DLD1 (cell line): ENCODE data around the gene PCCA.

Experiments used
- in situ Hi-C: cut with HindIII; loops from 2 replicates; pipeline ENCODE4 v1.10.0; 2017; ENCODE audit warnings: low sequenced_read_pairs

PCCA gene

GRCh38 chr13:100485265-100485664, 396.4 kb downstream of the PCCA start:
- in situ Hi-C loops, result no loop called here

- in situ Hi-C loops, result no loop called here
Measured at GRCh38 chr13:100490692-100491091, 401.8 kb downstream of the PCCA start.

- in situ Hi-C loops, result no loop called here
Measured at GRCh38 chr13:100491164-100491842, 402.4 kb downstream of the PCCA start.

GRCh38 chr13:100493418-100493817, 404.5 kb downstream of the PCCA start:
- in situ Hi-C loops, result no loop called here

- in situ Hi-C loops, result no loop called here
Measured at GRCh38 chr13:100495455-100495854, 406.6 kb downstream of the PCCA start.

- in situ Hi-C loops, result no loop called here
Measured at GRCh38 chr13:100497389-100497788, 408.5 kb downstream of the PCCA start.

GRCh38 chr13:100502446-100502845, 413.6 kb downstream of the PCCA start:
- in situ Hi-C loops, result no loop called here

GRCh38 chr13:100503622-100504021, 414.7 kb downstream of the PCCA start:
- in situ Hi-C loops, result no loop called here

GRCh38 chr13:100506154-100506553, 417.3 kb downstream of the PCCA start:
- in situ Hi-C loops, result no loop called here

- in situ Hi-C loops, result no loop called here
Measured at GRCh38 chr13:100506600-100507422, 417.9 kb downstream of the PCCA start.

GRCh38 chr13:100508455-100508854, 419.6 kb downstream of the PCCA start:
- in situ Hi-C loops, result no loop called here

GRCh38 chr13:100508996-100509395, 420.1 kb downstream of the PCCA start:
- in situ Hi-C loops, result no loop called here

- in situ Hi-C loops, result no loop called here
Measured at GRCh38 chr13:100510208-100510957, 421.5 kb downstream of the PCCA start.

GRCh38 chr13:100511466-100511865, 422.6 kb downstream of the PCCA start:
- in situ Hi-C loops, result no loop called here

GRCh38 chr13:100512422-100512821, 423.5 kb downstream of the PCCA start:
- in situ Hi-C loops, result no loop called here

- in situ Hi-C loops, result no loop called here
Measured at GRCh38 chr13:100513171-100513570, 424.3 kb downstream of the PCCA start.

GRCh38 chr13:100513987-100514670, 425.2 kb downstream of the PCCA start:
- in situ Hi-C loops, result no loop called here

GRCh38 chr13:100514788-100515409, 426.0 kb downstream of the PCCA start:
- in situ Hi-C loops, result no loop called here

GRCh38 chr13:100515410-100515800, 426.5 kb downstream of the PCCA start:
- in situ Hi-C loops, result no loop called here

- in situ Hi-C loops, result no loop called here
Measured at GRCh38 chr13:100517135-100517534, 428.2 kb downstream of the PCCA start.

- in situ Hi-C loops, result no loop called here
Measured at GRCh38 chr13:100517728-100518127, 428.8 kb downstream of the PCCA start.
